Right lobe of liver (tissue), 6 donors: Measurements from ENCODE around the gene C10orf71. TPM values are rescaled to one million over a fixed set of nuclear protein-coding genes. Genes with fewer than 3 reads are reported as not detected.

ENCODE experiments used
- ATAC-seq, 4 donors: fragments of 200-7000 bp; cut with Tn5 transposase; one replicate each; pipeline ENCODE4 v1.9.1; 2020; ENCODE audit warnings: mild to moderate bottlenecking in 4 of 4, moderate library complexity in 4 of 4
- DNase-seq, 3 donors: peaks; one replicate each; pipeline ENCODE4 v3.0.0-alpha.2; 2020
- H3K27ac ChIP-seq, 3 donors: fragments of 200-600 bp; one replicate each; pipeline ENCODE4 v1.8.0; 2022
- H3K27me3 ChIP-seq, 2 donors: fragments of 200-600 bp; one replicate each; pipeline ENCODE4 v1.8.0; 2022
- H3K36me3 ChIP-seq, 4 donors: fragments of 200-600 bp; sonication (generic) in 1 of 4; one replicate each; pipeline versions ENCODE4 v1.5.1 to v1.8.0; 2017 to 2022; ENCODE audit warnings: control low read depth in 1 of 4
- H3K4me1 ChIP-seq, 4 donors: fragments of 200-600 bp; sonication (generic) in 1 of 4; one replicate each; pipeline versions ENCODE4 v1.5.1 to v1.8.0; 2017 to 2022; ENCODE audit warnings: control low read depth in 1 of 4
- H3K4me3 ChIP-seq, 3 donors: fragments of 200-600 bp; one replicate each; pipeline ENCODE4 v1.8.0; 2022
- H3K9me3 ChIP-seq, 4 donors: fragments of 200-600 bp; sonication (generic) in 1 of 4; one replicate each; pipeline versions ENCODE4 v1.5.1 to v1.8.0; 2017 to 2022; ENCODE audit warnings: control low read depth in 1 of 4
- CTCF ChIP-seq, 4 donors: fragments of 200-600 bp in 3 of 4; fragments of 450-650 bp in 1 of 4; IDR thresholded peaks; one replicate each; pipeline versions ENCODE4 v1.5.1 to v1.8.0; 2016 to 2022; ENCODE audit warnings: antibody characterized with exemption in 4 of 4, mild to moderate bottlenecking in 2 of 4
- POLR2A ChIP-seq: fragments of 450-650 bp; IDR thresholded peaks from one replicate; pipeline ENCODE4 v1.6.1; 2017; ENCODE audit warnings: antibody characterized with exemption, mild to moderate bottlenecking
- WGBS: methylation state at CpG from one replicate; pipeline ENCODE4 v1.1.6; 2018; ENCODE audit warnings: low coverage, low lambda C conversion rate; ENCODE audit not compliant: insufficient coverage; ENCODE audit errors: missing lambda C conversion rate; 5-methylcytosine and 5-hydroxymethylcytosine counted together
- intact Hi-C, 2 donors: fragments of 100-400 bp; cut with DNase I; formaldehyde crosslinking; loops; one replicate each; pipeline versions ENCODE4 v1.11.2 to v1.14.1; 2022
- total RNA-seq, 6 experiments: library from RNA; depleted of rRNA in 2 of 6; stranded (reverse); fragments of >200 nt in 2 of 6; fragmentation: NEBNext Ultra II Directional in 3 of 6; extraction: Animal tissue kit (Norgen Biotek cat#: 25700) in 3 of 6; gene quantifications; one replicate each; pipeline versions ENCODE4 v1.1.0 to v1.2.4, GENCODE V29; 2016 to 2023
- donor health status: DM: no; HTN: yes; CAD: no.
- donor health status: DM: no; HTN: no; CAD: no.
- donor health status: DM: no; HTN: no; CAD: no.
- donor health status: DM: no; HTN: yes; CAD: no.
- donor health status: DM: no; HTN: yes; CAD: no.

The C10orf71 gene
- total RNA-seq, 6 experiments from 2014 or later = 0.04 to 0.12 TPM; not detected in 4

- Histone ChIP-seq H3K36me3 (no peaks in the 10 kb centered on the region), H3K9me3 (no peaks in the 10 kb centered on the region), H3K27ac (no peak overlapping the region), H3K4me1 (no peaks in the 10 kb centered on the region), H3K27me3 (no peaks in the 10 kb centered on the region), H3K4me3 (no peak overlapping the region)
- DNase-seq (peak in 1 of 3 donors; percentile 23), ATAC-seq (no peak)
- WGBS = 58% methylated on average over 7 of the region's 7 CpGs
- TF ChIP-seq POLR2A = no peak
- intact Hi-C loops = no loop called here
Observed at GRCh38 chr10:49279015-49279880, 19.7 kb upstream of the C10orf71 start.

GRCh38 chr10:49280001-49280408 lies 19.0 kb upstream of the C10orf71 start:
- TF ChIP-seq CTCF (IDR thresholded peaks at IDR 0.05) = no peak
- TF ChIP-seq POLR2A = no peak
- intact Hi-C loops = no loop called here
- ATAC-seq = peak in 1 of 4 donors; percentile 58
- H3K27ac ChIP-seq = no peak overlapping the region
- peak in 1 of 3 donors; percentile 28 for DNase-seq
- H3K9me3 ChIP-seq = no peaks in the 10 kb centered on the region
- WGBS = 49% methylated on average over 3 of the region's 3 CpGs
- no peak overlapping the region for H3K4me3 ChIP-seq
- H3K27me3 ChIP-seq = no peaks in the 10 kb centered on the region
- no peaks in the 10 kb centered on the region for H3K36me3 ChIP-seq
- no peaks in the 10 kb centered on the region for H3K4me1 ChIP-seq

GRCh38 chr10:49281461-49281860 lies 17.5 kb upstream of the C10orf71 start:
- WGBS = 30% methylated on average over 7 of the region's 13 CpGs
- no peaks in the 10 kb centered on the region for H3K27me3 ChIP-seq
- DNase-seq = peak in 1 of 3 donors; percentile 32
- H3K9me3 ChIP-seq = no peaks in the 10 kb centered on the region
- no peak for TF ChIP-seq POLR2A
- no peak for TF ChIP-seq CTCF (IDR thresholded peaks at IDR 0.05)
- ATAC-seq = no peak
- no peak overlapping the region for H3K4me3 ChIP-seq
- intact Hi-C loops = no loop called here
- H3K27ac ChIP-seq = no peak overlapping the region
- H3K36me3 ChIP-seq = no peaks in the 10 kb centered on the region
- no peaks in the 10 kb centered on the region for H3K4me1 ChIP-seq

GRCh38 chr10:49282306-49282705 lies 16.7 kb upstream of the C10orf71 start:
- ATAC-seq (no peak), DNase-seq (no peak)
- no peak for TF ChIP-seq CTCF (IDR thresholded peaks at IDR 0.05)
- TF ChIP-seq POLR2A = no peak
- no peak overlapping the region for H3K27ac ChIP-seq
- no peaks in the 10 kb centered on the region for H3K9me3 ChIP-seq
- H3K36me3 ChIP-seq = no peaks in the 10 kb centered on the region
- WGBS = 44% methylated on average over 3 of the region's 3 CpGs
- H3K27me3 ChIP-seq = no peaks in the 10 kb centered on the region
- H3K4me3 ChIP-seq = no peak overlapping the region
- intact Hi-C loops = no loop called here
- no peaks in the 10 kb centered on the region for H3K4me1 ChIP-seq

GRCh38 chr10:49282879-49283341 lies 16.1 kb upstream of the C10orf71 start:
- intact Hi-C loops = no loop called here
- Histone ChIP-seq H3K27ac (no peak overlapping the region), H3K27me3 (no peaks in the 10 kb centered on the region), H3K36me3 (no peaks in the 10 kb centered on the region), H3K9me3 (no peaks in the 10 kb centered on the region), H3K4me3 (no peak overlapping the region), H3K4me1 (no peaks in the 10 kb centered on the region)
- peak in 1 of 3 donors; percentile 36 for DNase-seq
- WGBS = 66% methylated on average over 10 of the region's 12 CpGs
- ATAC-seq = no peak
- TF ChIP-seq POLR2A (no peak), CTCF (IDR thresholded peaks at IDR 0.05) (no peak)
